Central memory CD8-positive, alpha-beta T cell (primary cell): ENCODE measurements around the gene NUDT4.
"Not testable (repeated sequence)": the region's sequence is repeated elsewhere in the genome, so short reads cannot be mapped to it uniquely, and the experiment has no call there.

Source experiments
- ATAC-seq: fragments of 150-1000 bp; cut with Tn5 transposase; replicated peaks from 2 replicates; pipeline ENCODE4 v1.10.0; 2022; ENCODE audit warnings: mild to moderate bottlenecking, moderate FRiP score, moderate number of reproducible peaks; ENCODE audit not compliant: poor library complexity, severe bottlenecking; ENCODE audit errors: extremely low read depth
- DNase-seq, 2 donors: peaks; one replicate each; pipeline ENCODE4 v3.0.0; 2021; ENCODE audit warnings: low spot score in 2 of 2
- H3K27ac Mint-ChIP-seq: one replicate; pipeline ENCODE4 v1.8.0; 2022; ENCODE audit warnings: low read depth, mild to moderate bottlenecking, moderate library complexity, mixed read lengths
- H3K27me3 Mint-ChIP-seq: one replicate; pipeline ENCODE4 v1.8.0; 2022; ENCODE audit warnings: mixed read lengths
- H3K36me3 Mint-ChIP-seq: one replicate; pipeline ENCODE4 v1.8.0; 2022; ENCODE audit warnings: mild to moderate bottlenecking, moderate library complexity, mixed read lengths; ENCODE audit not compliant: insufficient read depth
- H3K4me1 Mint-ChIP-seq: one replicate; pipeline ENCODE4 v1.8.0; 2022; ENCODE audit warnings: mixed read lengths
- H3K4me3 Mint-ChIP-seq: one replicate; pipeline ENCODE4 v1.8.0; 2022; ENCODE audit warnings: mild to moderate bottlenecking, moderate library complexity, mixed read lengths
- H3K9me3 Mint-ChIP-seq: one replicate; pipeline ENCODE4 v1.8.0; 2022; ENCODE audit warnings: mixed read lengths

The NUDT4 gene

GRCh38 chr12:93376436-93377251 lies 1.1 kb upstream of the NUDT4 start:
- no peak for DNase-seq
- H3K4me3 Mint-ChIP-seq = peak overlapping the region; percentile 99

GRCh38 chr12:93378196-93378997 lies 672 bp downstream of the NUDT4 start:
- peak overlapping the region; percentile 98 for H3K27ac Mint-ChIP-seq

More at GRCh38 chr12:93376436-93377251, 1.1 kb upstream of the NUDT4 start:
- Mint-ChIP-seq H3K27me3 (no peaks in the 10 kb centered on the region), H3K9me3 (no peaks in the 10 kb centered on the region), H3K4me1 (peaks cover 38% of the 10 kb centered on the region), H3K27ac (no peak overlapping the region), H3K36me3 (peaks cover 11% of the 10 kb centered on the region)
- ATAC-seq = no peak

GRCh38 chr12:93378998-93379325 lies 1.2 kb downstream of the NUDT4 start:
- H3K4me3 Mint-ChIP-seq = peak overlapping the region; percentile 99
- peaks cover 52% of the 10 kb centered on the region for H3K4me1 Mint-ChIP-seq
- no peak for ATAC-seq
- H3K27ac Mint-ChIP-seq = peak overlapping the region; percentile 98
- no peaks in the 10 kb centered on the region for H3K9me3 Mint-ChIP-seq
- H3K27me3 Mint-ChIP-seq = no peaks in the 10 kb centered on the region
- DNase-seq = no peak
- peaks cover 16% of the 10 kb centered on the region for H3K36me3 Mint-ChIP-seq

More at GRCh38 chr12:93378196-93378997, 672 bp downstream of the NUDT4 start:
- ATAC-seq (peak; percentile 68), DNase-seq (peak; percentile 39 to 42)
- peaks cover 14% of the 10 kb centered on the region for H3K36me3 Mint-ChIP-seq
- peaks cover 52% of the 10 kb centered on the region for H3K4me1 Mint-ChIP-seq
- H3K9me3 Mint-ChIP-seq, H3K27me3 Mint-ChIP-seq: not testable (repeated sequence)
- H3K4me3 Mint-ChIP-seq = peak overlapping the region; percentile 99

- no peak for ATAC-seq
Observed at GRCh38 chr12:93379326-93379980, 1.7 kb downstream of the NUDT4 start.

GRCh38 chr12:93379981-93380361 lies 2.2 kb downstream of the NUDT4 start:
- H3K4me3 Mint-ChIP-seq = peak overlapping the region; percentile 99
- H3K36me3 Mint-ChIP-seq = peaks cover 16% of the 10 kb centered on the region
- no peaks in the 10 kb centered on the region for H3K9me3 Mint-ChIP-seq
- DNase-seq (no peak), ATAC-seq (no peak)
- peaks cover 54% of the 10 kb centered on the region for H3K4me1 Mint-ChIP-seq
- H3K27ac Mint-ChIP-seq = peak overlapping the region; percentile 98
- H3K27me3 Mint-ChIP-seq = no peaks in the 10 kb centered on the region

More at GRCh38 chr12:93379326-93379980, 1.7 kb downstream of the NUDT4 start:
- DNase-seq = no peak
- Mint-ChIP-seq H3K9me3 (no peaks in the 10 kb centered on the region), H3K27ac (peak overlapping the region; percentile 98), H3K4me1 (peaks cover 52% of the 10 kb centered on the region), H3K27me3 (no peaks in the 10 kb centered on the region), H3K4me3 (peak overlapping the region; percentile 99), H3K36me3 (peaks cover 16% of the 10 kb centered on the region)

GRCh38 chr12:93380480-93381121 lies 2.9 kb downstream of the NUDT4 start:
- no peaks in the 10 kb centered on the region for H3K27me3 Mint-ChIP-seq
- peaks cover 61% of the 10 kb centered on the region for H3K4me1 Mint-ChIP-seq
- H3K9me3 Mint-ChIP-seq = no peaks in the 10 kb centered on the region
- ATAC-seq (no peak), DNase-seq (no peak)
- peaks cover 19% of the 10 kb centered on the region for H3K36me3 Mint-ChIP-seq
- H3K27ac Mint-ChIP-seq = peak overlapping the region; percentile 98
- peak overlapping the region; percentile 99 for H3K4me3 Mint-ChIP-seq

GRCh38 chr12:93381161-93381975 lies 3.6 kb downstream of the NUDT4 start:
- Mint-ChIP-seq H3K4me1 (peaks cover 62% of the 10 kb centered on the region), H3K9me3 (no peaks in the 10 kb centered on the region), H3K27me3 (no peaks in the 10 kb centered on the region), H3K27ac (no peak overlapping the region), H3K4me3 (peak overlapping the region; percentile 99), H3K36me3 (peaks cover 19% of the 10 kb centered on the region)
- DNase-seq (no peak), ATAC-seq (no peak)

- not testable (repeated sequence) for H3K27ac Mint-ChIP-seq, ATAC-seq, H3K9me3 Mint-ChIP-seq, DNase-seq, H3K27me3 Mint-ChIP-seq
- Mint-ChIP-seq H3K4me1 (peaks cover 62% of the 10 kb centered on the region), H3K4me3 (peak overlapping the region; percentile 99), H3K36me3 (peaks cover 19% of the 10 kb centered on the region)
Observed at GRCh38 chr12:93381976-93382437, 4.3 kb downstream of the NUDT4 start.

- no peaks in the 10 kb centered on the region for H3K9me3 Mint-ChIP-seq
- H3K36me3 Mint-ChIP-seq = peaks cover 11% of the 10 kb centered on the region
- H3K27ac Mint-ChIP-seq = no peak overlapping the region
- no peak overlapping the region for H3K4me3 Mint-ChIP-seq
- peaks cover 42% of the 10 kb centered on the region for H3K4me1 Mint-ChIP-seq
- ATAC-seq = no peak
- no peaks in the 10 kb centered on the region for H3K27me3 Mint-ChIP-seq
- DNase-seq = no peak
Observed at GRCh38 chr12:93387780-93388179, 10.1 kb downstream of the NUDT4 start.

- ATAC-seq (no peak), DNase-seq (no peak)
- Mint-ChIP-seq H3K4me3 (no peak overlapping the region), H3K4me1 (peaks cover 34% of the 10 kb centered on the region), H3K27ac (no peak overlapping the region), H3K27me3 (no peaks in the 10 kb centered on the region), H3K36me3 (peaks cover 10% of the 10 kb centered on the region), H3K9me3 (no peaks in the 10 kb centered on the region)
Observed at GRCh38 chr12:93390031-93390430, 12.3 kb downstream of the NUDT4 start.

- ATAC-seq (no peak), DNase-seq (no peak)
- H3K27ac Mint-ChIP-seq = no peak overlapping the region
- H3K4me1 Mint-ChIP-seq = peaks cover 27% of the 10 kb centered on the region
- no peaks in the 10 kb centered on the region for H3K27me3 Mint-ChIP-seq
- H3K36me3 Mint-ChIP-seq = peaks cover 8% of the 10 kb centered on the region
- H3K4me3 Mint-ChIP-seq = no peak overlapping the region
- no peaks in the 10 kb centered on the region for H3K9me3 Mint-ChIP-seq
Observed at GRCh38 chr12:93390549-93391297, 13.0 kb downstream of the NUDT4 start.
